GM12892 (cell line): Measurements from ENCODE around the gene PCNX4.

ENCODE experiments used
- POLR2A ChIP-seq: IDR thresholded peaks from 2 replicates; pipeline ENCODE4 v1.6.1; 2011; ENCODE audit warnings: low read depth, low read length, control low read depth
- POLR2AphosphoS5 ChIP-seq: IDR thresholded peaks from 2 replicates; pipeline ENCODE4 v1.6.1; 2011; ENCODE audit warnings: low read depth, low read length, control low read depth
- TAF1 ChIP-seq: IDR thresholded peaks from 2 replicates; pipeline ENCODE4 v1.6.1; 2011; ENCODE audit warnings: low read depth, mild to moderate bottlenecking, control low read depth, low read length, borderline replicate concordance

DNA sequence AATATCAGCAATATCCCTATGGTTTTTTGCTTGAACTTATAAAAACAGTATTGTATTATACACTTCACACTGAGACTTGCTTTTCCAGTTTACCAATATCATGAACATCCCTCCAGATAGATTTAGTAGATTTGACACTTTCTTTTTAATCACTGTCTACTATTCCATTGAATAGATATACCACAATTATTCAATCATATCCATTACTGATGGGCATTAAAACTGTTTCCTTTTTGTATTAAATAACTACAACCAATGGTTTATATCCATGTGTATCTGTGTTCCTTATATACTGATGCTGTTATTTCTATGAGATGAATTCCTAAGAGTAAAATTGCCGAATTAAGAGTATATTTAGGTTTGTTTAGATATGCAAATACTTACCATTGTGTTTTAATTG is 86.4 kb downstream of the PCNX4 start:
- TF ChIP-seq POLR2A, result no peak
- no peak for TF ChIP-seq TAF1
- TF ChIP-seq POLR2AphosphoS5, result no peak
